K562 (cell line): ENCODE data around the gene ACTN2. TPM values are rescaled to one million over a fixed set of nuclear protein-coding genes. Genes with fewer than 3 reads are reported as not detected.
A peak's percentile ranks its signal among the peaks of the same experiment; 100 is the strongest.

Experiments
- BCL6 ChIP-seq: fragments of 250-450 bp; sonication (Bioruptor Pico); IDR thresholded peaks from 2 replicates; pipeline ENCODE4 v1.4.0; 2020
- CC2D1A ChIP-seq: fragments of 450-650 bp; IDR thresholded peaks from 2 replicates; pipeline ENCODE4 v1.6.1; 2017; ENCODE audit warnings: mild to moderate bottlenecking
- CHD1 ChIP-seq: fragments of 200-600 bp; sonication (generic); IDR thresholded peaks from one replicate; pipeline ENCODE4 v1.6.1; 2012; ENCODE audit warnings: mild to moderate bottlenecking, moderate library complexity, low read length, inconsistent platforms
- EGR1 ChIP-seq: fragments of 450-650 bp; conservative IDR thresholded peaks from 2 replicates; pipeline ENCODE4 v1.6.1; 2017; ENCODE audit warnings: mild to moderate bottlenecking
- GTF2F1 ChIP-seq: IDR thresholded peaks from 2 replicates; pipeline ENCODE4 v1.6.1; 2011; ENCODE audit warnings: low read depth, low read length, improper control_type of control experiment
- HDAC8 ChIP-seq: fragments of 450-650 bp; IDR thresholded peaks from 2 replicates; pipeline ENCODE4 v1.6.1; 2016; ENCODE audit warnings: mild to moderate bottlenecking, missing genetic modification characterization, moderate library complexity, missing compliant biosample characterization
- NELFE ChIP-seq: IDR thresholded peaks from 2 replicates; pipeline ENCODE4 v1.6.1; 2011; ENCODE audit warnings: mild to moderate bottlenecking; ENCODE audit not compliant: insufficient read depth, insufficient read length
- NEUROD1 ChIP-seq: fragments of 150-350 bp; IDR thresholded peaks from 2 replicates; pipeline ENCODE4 v1.6.1; 2014; ENCODE audit warnings: borderline replicate concordance, low read length, low read depth; ENCODE audit not compliant: partially characterized antibody
- NR4A1 ChIP-seq, 2 experiments: fragments of 250-450 bp in 1 of 2; fragments of 450-650 bp in 1 of 2; sonication (Bioruptor Pico) in 1 of 2; IDR thresholded peaks; 2 replicates each; pipeline versions ENCODE4 v1.4.0 to v1.6.1; 2016 to 2020; ENCODE audit warnings: mild to moderate bottlenecking in 2 of 2, missing compliant biosample characterization in 1 of 2, missing genetic modification characterization in 1 of 2, moderate library complexity in 1 of 2
- RBM22 ChIP-seq: fragments of 200-400 bp; formaldehyde crosslinking; IDR thresholded peaks from 2 replicates; pipeline ENCODE4 v1.6.1; 2018; ENCODE audit warnings: low read length, low read depth; ENCODE audit not compliant: poor library complexity, severe bottlenecking
- TAF1 ChIP-seq: IDR thresholded peaks from 2 replicates; pipeline ENCODE4 v1.6.1; 2011; ENCODE audit warnings: mild to moderate bottlenecking, low read length, moderate library complexity; ENCODE audit not compliant: insufficient read depth, control insufficient read depth, severe bottlenecking; ENCODE audit errors: extremely low read depth
- ZBTB1 ChIP-seq: sonication (generic); formaldehyde crosslinking; IDR thresholded peaks from 2 replicates; pipeline ENCODE4 v1.8.1; 2023; ENCODE audit warnings: missing genetic modification reagents, low read depth, mild to moderate bottlenecking, borderline replicate concordance
- ZBTB8A ChIP-seq: fragments of 450-650 bp; IDR thresholded peaks from 2 replicates; pipeline ENCODE4 v1.6.1; 2018; ENCODE audit warnings: mild to moderate bottlenecking, moderate library complexity; ENCODE audit not compliant: partially characterized antibody
- ZNF507 ChIP-seq: conservative IDR thresholded peaks from 2 replicates; pipeline ENCODE4 v1.6.1; 2017; ENCODE audit warnings: missing genetic modification characterization, missing compliant biosample characterization
- polyA plus RNA-seq, 8 experiments: library from polyadenylated mRNA; depleted of rRNA in 4 of 8; stranded (reverse) in 5 of 8; unstranded in 3 of 8; fragments of >200 nt; fragmentation: Nextera tagmentation in 2 of 8; fragmentation: Illumina TruSeq in 1 of 8; extraction: Ambion mirVana in 2 of 8; extraction: Trizol in 1 of 8; gene quantifications; 2 replicates each; pipeline versions ENCODE4 v1.2.1 to v1.2.3, GENCODE V29; 2011 to 2014; ENCODE audit warnings: inconsistent platforms in 1 of 8, missing spikeins in 1 of 8
- total RNA-seq, 7 experiments: library from RNA; depleted of rRNA in 6 of 7; stranded (reverse); fragments of >200 nt in 6 of 7; fragmentation: Illumina TruSeq in 2 of 7; extraction: Trizol in 2 of 7; gene quantifications; 2 replicates each; pipeline versions ENCODE4 v1.2.1 to v1.2.3, GENCODE V29; 2011 to 2021; ENCODE audit warnings: low replicate concordance in 1 of 7
- TF ChIP-seq, protein P1 (sequence below): fragments of 250-450 bp; sonication (Bioruptor Pico); IDR thresholded peaks from 2 replicates; pipeline ENCODE4 v1.5.0; 2021
- TF ChIP-seq, protein P2 (sequence below): sonication (generic); formaldehyde crosslinking; IDR thresholded peaks from 2 replicates; pipeline ENCODE4 v1.8.1; 2023; ENCODE audit warnings: mild to moderate bottlenecking, missing genetic modification reagents, moderate library complexity
- TF ChIP-seq, protein P3 (sequence below), 2 experiments: fragments of 450-650 bp in 1 of 2; sonication (generic) in 1 of 2; formaldehyde crosslinking; conservative IDR thresholded peaks; 2 replicates each; pipeline versions ENCODE4 v1.4.0 to v1.8.1; 2020 to 2022; ENCODE audit warnings: mild to moderate bottlenecking in 1 of 2, missing genetic modification reagents in 1 of 2
- TF ChIP-seq, protein P4 (sequence below): fragments of 150-350 bp; IDR thresholded peaks from 2 replicates; pipeline ENCODE4 v1.6.1; 2014; ENCODE audit warnings: low read depth, mild to moderate bottlenecking, low read length, borderline replicate concordance
- TF ChIP-seq, protein P5 (sequence below): sonication (generic); formaldehyde crosslinking; IDR thresholded peaks from 2 replicates; pipeline ENCODE4 v1.8.1; 2023; ENCODE audit warnings: mild to moderate bottlenecking, missing genetic modification reagents

The ACTN2 gene
- total and polyA plus RNA-seq, 9 of the 15 experiments (the other 6 are each of a cell fraction or from before 2014, with no cell fraction given) = 0.18 to 0.94 (median 0.42) TPM

DNA sequence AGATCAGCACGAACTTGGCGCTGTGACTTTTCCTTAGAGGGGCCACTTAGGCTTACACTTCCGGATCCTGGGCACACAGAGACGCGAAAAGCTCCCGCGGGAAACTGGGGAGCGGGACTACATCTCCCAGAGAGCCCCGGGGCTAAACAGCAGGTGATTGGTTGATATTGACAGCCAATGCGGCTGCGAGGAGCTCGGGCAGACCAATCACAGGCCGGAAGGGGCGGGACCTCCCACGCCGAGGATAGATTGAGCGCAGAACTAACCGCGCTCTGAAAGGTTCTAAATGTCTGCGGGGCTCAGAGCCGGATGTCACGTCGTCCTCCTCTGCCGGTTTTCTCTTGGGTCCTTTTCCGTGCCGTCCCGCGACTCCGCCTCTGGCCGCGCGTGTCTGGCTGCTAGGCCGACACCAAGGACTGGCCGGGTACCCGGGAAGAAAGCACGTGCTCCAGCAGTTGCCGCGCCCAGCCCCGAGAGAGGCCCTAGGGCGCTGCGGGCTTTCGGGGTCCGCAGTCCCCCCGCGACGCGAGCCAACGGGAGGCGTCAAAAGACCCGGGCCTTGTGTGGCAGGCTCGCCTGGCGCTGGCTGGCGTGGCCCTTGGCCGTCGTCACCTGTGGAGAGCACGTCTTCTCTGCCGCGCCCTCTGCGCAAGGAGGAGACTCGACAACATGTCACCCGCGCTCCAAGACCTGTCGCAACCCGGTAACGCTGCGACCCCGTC, 108.9 kb downstream of the ACTN2 start, which contains the start of gene MTR (continued):
- TF ChIP-seq ZBTB8A (no peak), HDAC8 (tag) (peak; percentile 61), NELFE (no peak), CHD1 (peak; percentile 91), GTF2F1 (peak; percentile 64), CC2D1A (peak; percentile 91; the same call in 1 of the 2 replicates), NEUROD1 (peak; percentile 95), EGR1 (peak; percentile 79), NR4A1 (CRISPR knock-in tag; IDR thresholded peaks at IDR 0.05) (peak; percentile 75), NR4A1 (tag; IDR thresholded peaks at IDR 0.05) (0 out of 2 replicates have a peak, but pooled peaks have one; percentile 13), BCL6 (CRISPR knock-in tag) (no peak), RBM22 (peak; percentile 72), ZBTB1 (peak; percentile 87; the same call in 1 of the 2 replicates), TAF1 (peak; percentile 96), ZNF507 (tag) (no peak)
- TF ChIP-seq, protein P1, sequence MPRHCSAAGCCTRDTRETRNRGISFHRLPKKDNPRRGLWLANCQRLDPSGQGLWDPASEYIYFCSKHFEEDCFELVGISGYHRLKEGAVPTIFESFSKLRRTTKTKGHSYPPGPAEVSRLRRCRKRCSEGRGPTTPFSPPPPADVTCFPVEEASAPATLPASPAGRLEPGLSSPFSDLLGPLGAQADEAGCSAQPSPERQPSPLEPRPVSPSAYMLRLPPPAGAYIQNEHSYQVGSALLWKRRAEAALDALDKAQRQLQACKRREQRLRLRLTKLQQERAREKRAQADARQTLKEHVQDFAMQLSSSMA (CRISPR knock-in tag) = no peak
- TF ChIP-seq, protein P2, sequence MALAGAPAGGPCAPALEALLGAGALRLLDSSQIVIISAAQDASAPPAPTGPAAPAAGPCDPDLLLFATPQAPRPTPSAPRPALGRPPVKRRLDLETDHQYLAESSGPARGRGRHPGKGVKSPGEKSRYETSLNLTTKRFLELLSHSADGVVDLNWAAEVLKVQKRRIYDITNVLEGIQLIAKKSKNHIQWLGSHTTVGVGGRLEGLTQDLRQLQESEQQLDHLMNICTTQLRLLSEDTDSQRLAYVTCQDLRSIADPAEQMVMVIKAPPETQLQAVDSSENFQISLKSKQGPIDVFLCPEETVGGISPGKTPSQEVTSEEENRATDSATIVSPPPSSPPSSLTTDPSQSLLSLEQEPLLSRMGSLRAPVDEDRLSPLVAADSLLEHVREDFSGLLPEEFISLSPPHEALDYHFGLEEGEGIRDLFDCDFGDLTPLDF (CRISPR knock-in tag) = peak; percentile 74; the same call in 1 of the 2 replicates
- TF ChIP-seq, protein P3, sequence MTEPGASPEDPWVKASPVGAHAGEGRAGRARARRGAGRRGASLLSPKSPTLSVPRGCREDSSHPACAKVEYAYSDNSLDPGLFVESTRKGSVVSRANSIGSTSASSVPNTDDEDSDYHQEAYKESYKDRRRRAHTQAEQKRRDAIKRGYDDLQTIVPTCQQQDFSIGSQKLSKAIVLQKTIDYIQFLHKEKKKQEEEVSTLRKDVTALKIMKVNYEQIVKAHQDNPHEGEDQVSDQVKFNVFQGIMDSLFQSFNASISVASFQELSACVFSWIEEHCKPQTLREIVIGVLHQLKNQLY (CRISPR knock-in tag; conservative IDR thresholded peaks at IDR 0.05) = peak; percentile 75 to 95; a peak in 2 of 4 replicates
- TF ChIP-seq, protein P4, sequence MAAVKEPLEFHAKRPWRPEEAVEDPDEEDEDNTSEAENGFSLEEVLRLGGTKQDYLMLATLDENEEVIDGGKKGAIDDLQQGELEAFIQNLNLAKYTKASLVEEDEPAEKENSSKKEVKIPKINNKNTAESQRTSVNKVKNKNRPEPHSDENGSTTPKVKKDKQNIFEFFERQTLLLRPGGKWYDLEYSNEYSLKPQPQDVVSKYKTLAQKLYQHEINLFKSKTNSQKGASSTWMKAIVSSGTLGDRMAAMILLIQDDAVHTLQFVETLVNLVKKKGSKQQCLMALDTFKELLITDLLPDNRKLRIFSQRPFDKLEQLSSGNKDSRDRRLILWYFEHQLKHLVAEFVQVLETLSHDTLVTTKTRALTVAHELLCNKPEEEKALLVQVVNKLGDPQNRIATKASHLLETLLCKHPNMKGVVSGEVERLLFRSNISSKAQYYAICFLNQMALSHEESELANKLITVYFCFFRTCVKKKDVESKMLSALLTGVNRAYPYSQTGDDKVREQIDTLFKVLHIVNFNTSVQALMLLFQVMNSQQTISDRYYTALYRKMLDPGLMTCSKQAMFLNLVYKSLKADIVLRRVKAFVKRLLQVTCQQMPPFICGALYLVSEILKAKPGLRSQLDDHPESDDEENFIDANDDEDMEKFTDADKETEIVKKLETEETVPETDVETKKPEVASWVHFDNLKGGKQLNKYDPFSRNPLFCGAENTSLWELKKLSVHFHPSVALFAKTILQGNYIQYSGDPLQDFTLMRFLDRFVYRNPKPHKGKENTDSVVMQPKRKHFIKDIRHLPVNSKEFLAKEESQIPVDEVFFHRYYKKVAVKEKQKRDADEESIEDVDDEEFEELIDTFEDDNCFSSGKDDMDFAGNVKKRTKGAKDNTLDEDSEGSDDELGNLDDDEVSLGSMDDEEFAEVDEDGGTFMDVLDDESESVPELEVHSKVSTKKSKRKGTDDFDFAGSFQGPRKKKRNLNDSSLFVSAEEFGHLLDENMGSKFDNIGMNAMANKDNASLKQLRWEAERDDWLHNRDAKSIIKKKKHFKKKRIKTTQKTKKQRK = no peak; the same call in 1 of the 2 replicates
- TF ChIP-seq, protein P5, sequence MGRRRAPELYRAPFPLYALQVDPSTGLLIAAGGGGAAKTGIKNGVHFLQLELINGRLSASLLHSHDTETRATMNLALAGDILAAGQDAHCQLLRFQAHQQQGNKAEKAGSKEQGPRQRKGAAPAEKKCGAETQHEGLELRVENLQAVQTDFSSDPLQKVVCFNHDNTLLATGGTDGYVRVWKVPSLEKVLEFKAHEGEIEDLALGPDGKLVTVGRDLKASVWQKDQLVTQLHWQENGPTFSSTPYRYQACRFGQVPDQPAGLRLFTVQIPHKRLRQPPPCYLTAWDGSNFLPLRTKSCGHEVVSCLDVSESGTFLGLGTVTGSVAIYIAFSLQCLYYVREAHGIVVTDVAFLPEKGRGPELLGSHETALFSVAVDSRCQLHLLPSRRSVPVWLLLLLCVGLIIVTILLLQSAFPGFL (CRISPR knock-in tag) = peak; percentile 95; the same call in 1 of the 2 replicates
